Measurements from ENCODE around the gene PEX19.

The PEX19 gene

GRCh38 chr1:160258177-160258798 is 26.6 kb downstream of the PEX19 start (continued):
- TF ChIP-seq PATZ1 (tag by site-specific recombination; IDR thresholded peaks at IDR 0.05) (peak; percentile 44; the same call in 1 of the 2 replicates), ZNF843 (tag by site-specific recombination; IDR thresholded peaks at IDR 0.05) (0 out of 2 replicates have a peak, but pooled peaks have one; percentile 63), ZEB2 (tag by site-specific recombination; IDR thresholded peaks at IDR 0.05) (peak; percentile 65; the same call in 1 of the 2 replicates), ZNF596 (tag by site-specific recombination; IDR thresholded peaks at IDR 0.05) (peak; percentile 52; the same call in 1 of the 2 replicates), OSR2 (tag by site-specific recombination; IDR thresholded peaks at IDR 0.05) (peak; percentile 90), BCL6B (tag by site-specific recombination; IDR thresholded peaks at IDR 0.05) (peak; percentile 76), ZNF571 (tag by site-specific recombination; IDR thresholded peaks at IDR 0.05) (no peak), ZNF398 (tag by site-specific recombination; IDR thresholded peaks at IDR 0.05) (no peak), ZNF629 (tag by site-specific recombination; IDR thresholded peaks at IDR 0.05) (peak; percentile 63), ZXDB (tag by site-specific recombination; IDR thresholded peaks at IDR 0.05) (peak; percentile 73), FEZF1 (tag by site-specific recombination; IDR thresholded peaks at IDR 0.05) (peak; percentile 81), KLF8 (tag by site-specific recombination; IDR thresholded peaks at IDR 0.05) (peak; percentile 64), ZNF311 (tag by site-specific recombination; IDR thresholded peaks at IDR 0.05; ENCODE audit: borderline replicate concordance) (no peak), ZNF362 (tag by site-specific recombination; IDR thresholded peaks at IDR 0.05) (peak; percentile 65; the same call in 1 of the 2 replicates), ZNF184 (tag by site-specific recombination; IDR thresholded peaks at IDR 0.05) (no peak), WT1 (tag by site-specific recombination; IDR thresholded peaks at IDR 0.05) (peak; percentile 96), ZIC2 (tag by site-specific recombination; IDR thresholded peaks at IDR 0.05) (peak; percentile 47; the same call in 1 of the 2 replicates), ZNF600 (tag by site-specific recombination; IDR thresholded peaks at IDR 0.05) (0 out of 2 replicates have a peak, but pooled peaks have one; percentile 28)

GRCh38 chr1:160257411-160258015 is 27.4 kb downstream of the PEX19 start:
- Histone ChIP-seq H3K27ac (ENCODE audit: extremely low read depth, low read depth, low read length) (no peak overlapping the region), H3K4me3 (ENCODE audit: low read depth, low read length) (no peak overlapping the region), H3K36me3 (ENCODE audit: control insufficient read depth in 2 of 2, insufficient read depth in 1 of 2, low read length in 2 of 2) (peaks cover 9% of the 10 kb centered on the region in 2 experiments), H3K4me1 (ENCODE audit: control insufficient read depth, insufficient read depth, low read length) (peaks cover 32% of the 10 kb centered on the region), H3K9me3 (ENCODE audit: control insufficient read depth, insufficient read depth, low read depth, low read length) (no peaks in the 10 kb centered on the region)
- ChIA-PET CTCF (interaction anchor here (0.5 to 5.4 kb wide), 8 partner anchors 34 to 171 kb away, joined by 3 to 35 read pairs (median 4); no protein-coding TSS in a partner anchor), POLR2A (interaction anchor here (0.9 to 1.1 kb wide), 2 partner anchors 27 to 34 kb away, joined by 3 read pairs; partner anchors contain the start of gene PEX19)
- no peak for TF ChIP-seq ZNF10 (tag by site-specific recombination; IDR thresholded peaks at IDR 0.05)
- TF ChIP-seq GLIS1 (tag by site-specific recombination; IDR thresholded peaks at IDR 0.05) = peak; percentile 52; the same call in 1 of the 2 replicates
